ENCODE results near the gene PRR9.

PRR9 gene

DNA sequence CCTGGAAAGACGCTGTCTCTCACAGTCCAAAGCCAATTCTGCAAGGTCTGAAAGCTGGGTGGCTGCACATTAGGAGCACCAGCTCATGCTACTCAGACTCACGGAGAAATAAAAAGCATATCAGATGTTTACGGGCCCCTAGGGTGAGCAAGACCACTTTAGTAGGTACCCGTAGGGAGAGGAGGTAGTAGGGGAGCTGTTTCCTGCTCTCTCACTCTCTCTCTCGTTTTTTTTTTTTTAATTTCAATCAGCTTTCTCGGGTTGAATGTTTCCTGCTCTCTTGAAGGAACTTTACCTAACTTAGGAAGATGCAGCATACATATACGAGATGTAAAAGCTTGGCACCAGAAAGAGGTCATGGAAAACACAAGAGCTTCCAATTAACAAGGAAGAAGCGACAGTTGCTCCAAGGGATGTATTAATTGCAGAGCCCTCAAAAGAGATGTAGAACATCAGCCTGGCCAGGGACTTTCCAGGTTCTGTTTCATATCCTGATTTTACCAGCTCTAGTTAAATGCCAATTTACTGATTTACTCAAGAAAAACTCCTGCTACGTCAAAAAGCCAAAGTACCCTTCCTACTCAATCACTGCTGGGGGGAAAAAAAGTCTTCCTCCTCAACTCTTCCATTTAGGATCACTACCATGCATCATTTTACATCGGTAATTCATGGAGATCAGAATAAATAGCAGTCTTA, 45.2 kb downstream of the PRR9 start:
- no peak for DNase-seq (ENCODE audit: low read depth in 2 of 2)

DNA sequence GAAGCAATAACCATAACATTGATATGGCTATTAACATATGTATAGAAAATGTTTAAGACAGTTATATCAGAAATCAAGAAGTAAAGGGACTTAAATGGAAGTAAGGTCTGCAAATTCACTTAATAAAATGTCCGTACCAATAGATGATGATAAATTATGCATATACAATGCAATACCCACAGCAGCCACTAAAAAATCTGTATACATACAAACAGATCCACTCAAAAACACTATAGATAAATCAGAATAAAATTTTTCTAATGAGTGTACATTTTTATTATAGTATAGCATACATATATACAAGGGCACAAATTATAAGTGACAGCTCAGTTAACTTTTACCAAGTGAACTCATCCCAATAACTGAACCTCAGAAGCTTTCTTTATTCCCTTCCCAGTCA, 48.1 kb downstream of the PRR9 start:
- DNase-seq (ENCODE audit: low read depth in 2 of 2) = no peak

Measured in stimulated activated CD4-positive, alpha-beta T cell treated with anti-CD3 and anti-CD28 coated beads, Interleukin-1b, Interleukin-23, amount 100 ng/mL, for 4 hours (primary cell).